Activated T-helper 1 cell treated with anti-CD3 and anti-CD28 coated beads, Interleukin-12 subunit alpha, Interleukin-12 subunit beta, Interleukin-2, Interleukin-4 antibody, amounts not matched to agents 30 ng/mL and 10 ng/mL and 1 ng/mL, durations not matched to agents 14 hours and 24 hours and 36 hours (primary cell): ENCODE measurements around the gene PWWP2B. TPM values are rescaled to one million over a fixed set of nuclear protein-coding genes. Genes with fewer than 3 reads are reported as not detected.
"Not testable (repeated sequence)": the region's sequence is repeated elsewhere in the genome, so short reads cannot be mapped to it uniquely, and the experiment has no call there.

Experiments
- DNase-seq: peaks from one replicate; pipeline ENCODE4 v3.0.0; 2021; ENCODE audit warnings: low spot score
- H3K27ac Mint-ChIP-seq: one replicate; pipeline ENCODE4 v1.8.0; 2021; ENCODE audit warnings: mild to moderate bottlenecking, mixed read lengths
- H3K27me3 Mint-ChIP-seq: one replicate; pipeline ENCODE4 v1.8.0; 2022; ENCODE audit warnings: mild to moderate bottlenecking, moderate library complexity, mixed read lengths; ENCODE audit not compliant: insufficient read depth
- H3K36me3 Mint-ChIP-seq: one replicate; pipeline ENCODE4 v1.8.0; 2021; ENCODE audit warnings: low read depth, mixed read lengths
- H3K4me1 Mint-ChIP-seq: one replicate; pipeline ENCODE4 v1.8.0; 2021; ENCODE audit warnings: low read depth, mixed read lengths
- H3K4me3 Mint-ChIP-seq: one replicate; pipeline ENCODE4 v1.8.0; 2021; ENCODE audit warnings: mild to moderate bottlenecking, moderate library complexity, mixed read lengths
- H3K9me3 Mint-ChIP-seq: one replicate; pipeline ENCODE4 v1.8.0; 2021; ENCODE audit warnings: mixed read lengths
- intact Hi-C: fragments of 100-400 bp; cut with micrococcal nuclease; formaldehyde crosslinking; loops from one replicate; pipeline ENCODE4 v1.15.1; 2024
- total RNA-seq: library from RNA; stranded (reverse); gene quantifications from 2 replicates; pipeline ENCODE4 v1.2.3, GENCODE V29; 2022

The PWWP2B gene
- total RNA-seq, result 4.1 and 4.8 TPM in 2 replicates

DNA sequence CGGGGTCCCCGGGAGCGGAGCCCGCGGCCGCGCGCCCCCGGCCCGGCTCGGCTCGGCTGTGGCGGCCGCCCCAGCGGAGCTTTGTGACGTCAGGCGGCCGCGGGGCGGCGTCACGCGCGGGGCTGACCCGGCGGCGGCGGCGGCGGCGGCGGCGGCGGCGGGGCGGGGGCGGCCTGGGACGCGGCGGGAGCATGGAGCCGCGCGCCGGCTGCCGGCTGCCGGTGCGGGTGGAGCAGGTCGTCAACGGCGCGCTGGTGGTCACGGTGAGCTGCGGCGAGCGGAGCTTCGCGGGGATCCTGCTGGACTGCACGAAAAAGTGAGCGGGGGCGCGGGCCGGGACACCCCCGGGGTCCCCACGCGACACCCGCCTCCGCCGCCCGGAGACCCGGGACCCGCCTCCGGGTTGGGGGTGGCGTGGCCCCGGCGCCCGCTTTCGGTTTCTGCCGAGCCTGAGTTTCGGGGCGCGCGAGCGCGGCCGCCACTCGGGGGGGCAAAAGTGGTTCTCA is at the start of gene PWWP2B:
PWWP2B (plus strand) TSS at position 165 of the 506 bp plus-strand sequence; CDS start at position 192, 27 bp downstream.
- Mint-ChIP-seq H3K4me3 (peak within 1 kb of the TSS; percentile 86), H3K27me3 (peaks cover 4% of the 10 kb centered on the region), H3K27ac (peak within 1 kb of the TSS; percentile 79), H3K36me3 (peaks cover 2% of the 10 kb centered on the region), H3K9me3 (peaks cover 5% of the 10 kb centered on the region), H3K4me1 (peaks cover 8% of the 10 kb centered on the region)
- DNase-seq, result peak; percentile 61
- intact Hi-C loops, result loop anchor here (2.0 kb wide), 1 partner anchor 66 kb away; no protein-coding TSS in a partner anchor

- no peak overlapping the region for H3K4me3 Mint-ChIP-seq
- no peaks in the 10 kb centered on the region for H3K4me1 Mint-ChIP-seq
- no peak overlapping the region for H3K27ac Mint-ChIP-seq
- no peak for DNase-seq
- no peaks in the 10 kb centered on the region for H3K9me3 Mint-ChIP-seq
- intact Hi-C loops, result no loop called here
- peaks cover 1% of the 10 kb centered on the region for H3K36me3 Mint-ChIP-seq
- H3K27me3 Mint-ChIP-seq, result no peaks in the 10 kb centered on the region
These were observed 49.6 kb upstream of the PWWP2B start for GRCh38 chr10:132347211-132347930.

- intact Hi-C loops, result no loop called here
- H3K27ac Mint-ChIP-seq, result no peak overlapping the region
These were observed 49.1 kb upstream of the PWWP2B start for GRCh38 chr10:132347931-132348267.

DNA sequence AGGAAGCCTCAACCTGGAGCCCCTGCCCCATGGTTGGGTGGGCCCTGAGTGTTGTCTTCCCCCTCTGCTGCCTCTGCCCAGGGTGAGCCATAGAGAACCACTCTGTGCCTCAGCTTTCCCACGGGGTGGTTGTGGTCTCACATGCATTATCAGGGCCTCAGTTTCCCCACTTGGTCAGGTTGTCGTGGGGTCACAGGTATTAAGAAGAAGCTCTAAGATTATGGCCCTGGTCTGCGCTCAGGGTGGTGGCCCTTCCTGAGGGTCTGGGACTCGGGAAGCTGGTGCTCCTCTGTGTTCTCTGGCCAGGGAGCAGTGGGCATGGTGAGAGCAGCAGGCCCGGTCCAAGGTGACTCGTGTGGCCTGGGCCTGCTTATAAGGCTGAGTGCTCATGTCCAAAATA is 47.2 kb upstream of the PWWP2B start:
- Mint-ChIP-seq H3K36me3 (peaks cover 2% of the 10 kb centered on the region), H3K4me1 (no peaks in the 10 kb centered on the region), H3K4me3 (no peak overlapping the region), H3K9me3 (no peaks in the 10 kb centered on the region), H3K27ac (no peak overlapping the region), H3K27me3 (no peaks in the 10 kb centered on the region)
- no peak for DNase-seq
- intact Hi-C loops, result no loop called here

More at GRCh38 chr10:132347931-132348267, 49.1 kb upstream of the PWWP2B start:
- peaks cover 2% of the 10 kb centered on the region for H3K36me3 Mint-ChIP-seq
- no peaks in the 10 kb centered on the region for H3K27me3 Mint-ChIP-seq
- no peaks in the 10 kb centered on the region for H3K4me1 Mint-ChIP-seq
- H3K9me3 Mint-ChIP-seq, result no peaks in the 10 kb centered on the region
- no peak overlapping the region for H3K4me3 Mint-ChIP-seq
- no peak for DNase-seq

- Mint-ChIP-seq H3K9me3 (no peaks in the 10 kb centered on the region), H3K4me3 (no peak overlapping the region), H3K4me1 (no peaks in the 10 kb centered on the region), H3K27ac (no peak overlapping the region), H3K36me3 (peaks cover 2% of the 10 kb centered on the region), H3K27me3 (no peaks in the 10 kb centered on the region)
- no peak for DNase-seq
- intact Hi-C loops, result no loop called here
These were observed 46.6 kb upstream of the PWWP2B start for GRCh38 chr10:132350391-132350790.

- Mint-ChIP-seq H3K27me3 (no peaks in the 10 kb centered on the region), H3K27ac (no peak overlapping the region), H3K4me3 (no peak overlapping the region), H3K36me3 (peaks cover 2% of the 10 kb centered on the region), H3K9me3 (no peaks in the 10 kb centered on the region), H3K4me1 (no peaks in the 10 kb centered on the region)
- intact Hi-C loops, result no loop called here
- DNase-seq, result no peak
These were observed 46.1 kb upstream of the PWWP2B start for GRCh38 chr10:132350946-132351345.

DNA sequence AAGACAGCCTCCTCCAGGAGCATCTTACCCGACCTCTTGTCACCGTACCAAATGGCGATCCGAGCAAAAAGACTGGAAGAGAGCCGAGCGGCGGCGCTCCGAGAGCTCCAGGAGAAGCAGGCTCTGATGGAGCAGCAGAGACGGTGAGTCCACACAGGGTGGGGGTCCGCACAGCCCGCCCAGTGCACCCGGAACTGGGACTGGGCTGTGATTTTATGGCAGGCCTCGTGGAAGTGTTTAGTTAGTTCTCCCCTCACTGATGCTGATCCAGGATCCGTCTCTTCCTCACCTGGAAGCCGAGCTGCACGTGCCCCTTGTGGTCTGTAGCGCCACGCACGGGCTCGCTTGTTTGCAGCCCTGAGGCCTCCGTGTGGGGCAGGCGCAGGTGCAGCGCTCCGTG is 45.4 kb upstream of the PWWP2B start:
- no peak overlapping the region for H3K4me3 Mint-ChIP-seq
- intact Hi-C loops, result no loop called here
- no peak for DNase-seq
- H3K4me1 Mint-ChIP-seq, result no peaks in the 10 kb centered on the region
- H3K27ac Mint-ChIP-seq, result no peak overlapping the region
- no peaks in the 10 kb centered on the region for H3K27me3 Mint-ChIP-seq
- no peaks in the 10 kb centered on the region for H3K9me3 Mint-ChIP-seq
- H3K36me3 Mint-ChIP-seq, result peaks cover 2% of the 10 kb centered on the region

DNA sequence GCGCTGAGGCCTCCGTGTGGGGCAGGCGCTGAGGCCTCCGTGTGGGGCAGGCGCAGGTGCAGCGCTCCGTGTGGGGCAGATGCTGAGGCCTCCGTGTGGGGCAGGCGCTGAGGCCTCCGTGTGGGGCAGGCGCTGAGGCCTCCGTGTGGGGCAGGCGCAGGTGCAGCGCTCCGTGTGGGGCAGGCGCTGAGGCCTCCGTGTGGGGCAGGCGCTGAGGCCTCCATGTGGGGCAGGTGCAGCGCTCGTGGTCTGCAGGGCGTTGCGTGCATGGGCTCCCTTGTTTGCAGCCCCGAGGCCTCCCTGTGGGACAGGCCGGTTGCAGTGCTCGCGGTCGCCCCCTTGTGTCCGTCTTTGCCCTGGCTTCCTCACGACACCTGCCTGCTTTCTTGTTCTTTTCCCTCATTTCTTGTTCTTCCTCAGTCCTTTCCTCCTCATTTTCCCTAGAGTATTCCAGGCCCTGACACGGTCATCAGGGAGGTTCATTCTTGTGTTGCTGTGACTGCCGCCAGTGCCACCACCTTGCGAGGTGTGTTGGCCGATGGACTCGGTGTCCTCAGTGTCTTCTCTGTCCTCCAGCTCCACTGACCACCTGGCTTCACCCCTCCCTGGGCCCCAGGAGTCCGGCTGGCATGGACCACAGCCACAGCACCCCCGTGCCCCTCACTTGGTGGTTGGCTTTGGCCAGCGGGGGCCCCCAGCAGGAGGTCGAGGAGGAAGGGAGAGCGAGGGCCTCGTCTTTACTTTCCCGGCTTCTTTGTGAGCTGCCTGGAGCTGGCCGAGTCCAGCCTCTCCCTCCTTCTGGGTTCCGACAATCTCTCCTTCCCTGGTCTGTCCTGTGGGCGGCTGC is 44.3 kb upstream of the PWWP2B start:
- H3K27ac Mint-ChIP-seq, H3K27me3 Mint-ChIP-seq, H3K36me3 Mint-ChIP-seq, intact Hi-C loops, H3K9me3 Mint-ChIP-seq, H3K4me1 Mint-ChIP-seq: not testable (repeated sequence)
- H3K4me3 Mint-ChIP-seq, result peak overlapping the region; percentile 45
- DNase-seq, result peak; percentile 55

GRCh38 chr10:132353456-132354355 is 43.3 kb upstream of the PWWP2B start:
- H3K36me3 Mint-ChIP-seq, result peaks cover 2% of the 10 kb centered on the region
- no peaks in the 10 kb centered on the region for H3K9me3 Mint-ChIP-seq
- DNase-seq, result no peak
- no peaks in the 10 kb centered on the region for H3K27me3 Mint-ChIP-seq
- intact Hi-C loops, result no loop called here
- no peak overlapping the region for H3K4me3 Mint-ChIP-seq
- H3K4me1 Mint-ChIP-seq, result no peaks in the 10 kb centered on the region
- H3K27ac Mint-ChIP-seq, result no peak overlapping the region

DNA sequence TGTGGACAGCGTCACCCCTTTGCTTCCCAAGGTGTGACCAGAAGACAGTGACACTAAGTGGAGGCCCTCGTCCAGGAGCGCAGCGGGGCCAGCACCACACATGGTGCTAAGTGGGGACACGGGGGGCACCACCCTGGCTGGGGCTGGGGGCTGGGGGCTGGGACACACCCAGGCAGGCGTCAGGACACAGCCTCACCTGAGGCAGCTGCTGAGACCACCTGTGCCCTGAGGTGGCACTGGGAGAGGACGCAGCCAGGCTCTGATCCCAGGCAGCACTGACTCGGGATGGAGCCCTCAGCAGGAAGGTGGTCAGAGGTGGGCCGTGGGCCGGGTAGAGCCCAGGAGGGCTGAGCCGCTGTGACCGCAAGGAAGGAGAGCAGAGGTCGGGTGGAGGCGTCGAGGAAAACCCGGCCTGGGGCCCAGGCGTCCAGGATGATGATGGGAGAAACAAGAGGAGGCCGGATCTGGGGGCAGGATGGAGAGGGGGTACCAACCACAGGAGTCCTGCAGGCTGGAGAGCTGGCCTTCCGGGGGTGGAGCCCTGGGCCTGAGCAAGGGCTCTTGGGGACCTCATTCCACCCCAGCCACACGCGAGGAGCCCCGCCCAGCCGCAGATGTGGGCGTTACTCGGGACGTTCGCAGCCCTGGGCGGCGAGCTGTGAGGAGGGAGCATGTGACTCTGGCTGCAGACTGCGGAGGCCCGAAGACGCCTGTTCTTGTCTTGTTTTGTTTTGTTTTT is 42.5 kb upstream of the PWWP2B start:
- Mint-ChIP-seq H3K4me1 (no peaks in the 10 kb centered on the region), H3K4me3 (no peak overlapping the region), H3K36me3 (peaks cover 2% of the 10 kb centered on the region), H3K27me3 (no peaks in the 10 kb centered on the region), H3K9me3 (no peaks in the 10 kb centered on the region), H3K27ac (no peak overlapping the region)
- intact Hi-C loops, result no loop called here
- no peak for DNase-seq

- Mint-ChIP-seq H3K27me3 (no peaks in the 10 kb centered on the region), H3K9me3 (no peaks in the 10 kb centered on the region), H3K27ac (no peak overlapping the region), H3K4me1 (no peaks in the 10 kb centered on the region), H3K4me3 (no peak overlapping the region), H3K36me3 (peaks cover 2% of the 10 kb centered on the region)
- DNase-seq, result no peak
- intact Hi-C loops, result no loop called here
These were observed 41.7 kb upstream of the PWWP2B start for GRCh38 chr10:132355297-132355696.

DNA sequence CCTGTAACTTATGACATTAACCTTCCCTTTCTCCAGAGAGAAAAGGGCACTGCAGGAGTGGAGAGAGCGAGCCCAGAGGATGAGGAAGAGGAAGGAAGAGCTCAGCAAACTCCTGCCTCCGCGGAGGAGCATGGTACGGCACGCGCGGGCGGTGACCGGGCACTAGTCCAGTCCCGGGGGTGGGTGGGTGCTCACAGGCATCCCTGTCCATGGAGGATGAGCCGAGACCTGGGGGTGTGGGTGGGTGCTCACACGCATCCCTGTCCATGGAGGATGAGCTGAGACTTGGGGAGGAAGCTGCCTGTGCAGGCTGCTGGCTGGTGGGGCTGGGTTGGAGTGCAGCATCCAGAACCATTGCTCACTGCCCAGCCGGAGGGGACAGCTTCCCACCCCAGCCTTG is 41.2 kb upstream of the PWWP2B start:
- Mint-ChIP-seq H3K4me3 (no peak overlapping the region), H3K27ac (no peak overlapping the region)

More for the DNA sequence above, 41.2 kb upstream of the PWWP2B start:
- Mint-ChIP-seq H3K9me3 (no peaks in the 10 kb centered on the region), H3K27me3 (no peaks in the 10 kb centered on the region), H3K4me1 (no peaks in the 10 kb centered on the region), H3K36me3 (peaks cover 2% of the 10 kb centered on the region)
- no peak for DNase-seq
- intact Hi-C loops, result no loop called here
